ENCODE measurements around the gene ADORA1.

GRCh38 chr1:203199816-203200571 lies 72.5 kb downstream of the ADORA1 start:
- TF ChIP-seq CTCF (IDR thresholded peaks at IDR 0.05; ENCODE audit: low read length) (no peak), EZH2 (IDR thresholded peaks at IDR 0.05; ENCODE audit: borderline replicate concordance, low read length) (no peak)

Measured in OCI-LY1 (cell line).